Measurements from ENCODE around the gene LRCOL1.

Gene LRCOL1

GRCh38 chr12:132634411-132634990 lies 24.1 kb upstream of the LRCOL1 start:
- TF ChIP-seq, protein P1, sequence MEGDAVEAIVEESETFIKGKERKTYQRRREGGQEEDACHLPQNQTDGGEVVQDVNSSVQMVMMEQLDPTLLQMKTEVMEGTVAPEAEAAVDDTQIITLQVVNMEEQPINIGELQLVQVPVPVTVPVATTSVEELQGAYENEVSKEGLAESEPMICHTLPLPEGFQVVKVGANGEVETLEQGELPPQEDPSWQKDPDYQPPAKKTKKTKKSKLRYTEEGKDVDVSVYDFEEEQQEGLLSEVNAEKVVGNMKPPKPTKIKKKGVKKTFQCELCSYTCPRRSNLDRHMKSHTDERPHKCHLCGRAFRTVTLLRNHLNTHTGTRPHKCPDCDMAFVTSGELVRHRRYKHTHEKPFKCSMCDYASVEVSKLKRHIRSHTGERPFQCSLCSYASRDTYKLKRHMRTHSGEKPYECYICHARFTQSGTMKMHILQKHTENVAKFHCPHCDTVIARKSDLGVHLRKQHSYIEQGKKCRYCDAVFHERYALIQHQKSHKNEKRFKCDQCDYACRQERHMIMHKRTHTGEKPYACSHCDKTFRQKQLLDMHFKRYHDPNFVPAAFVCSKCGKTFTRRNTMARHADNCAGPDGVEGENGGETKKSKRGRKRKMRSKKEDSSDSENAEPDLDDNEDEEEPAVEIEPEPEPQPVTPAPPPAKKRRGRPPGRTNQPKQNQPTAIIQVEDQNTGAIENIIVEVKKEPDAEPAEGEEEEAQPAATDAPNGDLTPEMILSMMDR (IDR thresholded peaks at IDR 0.05; ENCODE audit: borderline replicate concordance, insufficient read depth, low read depth, low read length): no peak
- no peak overlapping the region for H3K4me3 ChIP-seq (ENCODE audit: low read depth, low read length)

DNA sequence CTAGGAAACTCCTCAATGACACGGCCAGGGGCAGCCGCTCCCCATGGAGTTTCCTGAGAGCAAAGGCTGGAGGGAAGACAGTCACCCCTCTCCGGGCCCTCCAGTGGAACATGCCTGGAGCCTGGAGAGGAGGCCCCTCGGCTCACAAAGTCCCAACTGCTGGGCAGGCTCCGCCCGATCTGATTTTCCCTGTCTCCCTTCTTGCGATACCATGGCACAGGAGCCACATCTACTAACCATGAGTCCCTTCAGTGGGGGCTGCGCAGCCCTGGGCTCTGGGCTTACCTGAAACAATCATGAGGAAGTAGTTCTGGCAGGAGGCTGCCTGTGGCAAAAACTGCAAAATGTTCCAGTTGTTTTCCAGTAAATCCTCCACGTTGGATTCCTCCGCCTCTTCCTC lies 23.5 kb upstream of the LRCOL1 start:
- no peak overlapping the region for H3K4me3 ChIP-seq (ENCODE audit: low read depth, low read length)

DNA sequence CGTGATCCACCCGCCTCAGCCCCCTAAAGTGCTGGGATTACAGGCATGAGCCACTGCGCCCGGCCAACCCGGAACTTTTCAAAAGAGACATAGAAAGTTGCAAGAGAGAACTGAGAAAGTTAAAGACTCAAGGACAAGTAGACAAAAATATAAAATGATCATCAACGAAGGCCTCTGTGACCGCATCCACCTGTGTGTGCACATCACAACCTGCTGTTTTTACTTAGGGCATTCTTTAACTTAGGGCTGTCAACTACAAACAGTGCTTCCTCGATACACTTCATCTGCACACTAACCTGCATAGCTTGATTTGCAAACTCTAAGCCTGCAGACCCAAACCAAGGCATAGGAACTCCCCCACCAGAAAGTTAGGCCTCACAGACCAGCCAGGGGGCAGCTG lies 23.0 kb upstream of the LRCOL1 start:
- TF ChIP-seq, protein P1 (IDR thresholded peaks at IDR 0.05; ENCODE audit: borderline replicate concordance, insufficient read depth, low read depth, low read length): no peak
- H3K4me3 ChIP-seq (ENCODE audit: low read depth, low read length): no peak overlapping the region

More for the DNA sequence above, 23.5 kb upstream of the LRCOL1 start:
- TF ChIP-seq, protein P1 (IDR thresholded peaks at IDR 0.05; ENCODE audit: borderline replicate concordance, insufficient read depth, low read depth, low read length): no peak

- TF ChIP-seq, protein P1 (IDR thresholded peaks at IDR 0.05; ENCODE audit: borderline replicate concordance, insufficient read depth, low read depth, low read length): no peak
- no peak overlapping the region for H3K4me3 ChIP-seq (ENCODE audit: low read depth, low read length)
These were observed 22.3 kb upstream of the LRCOL1 start for GRCh38 chr12:132632521-132633228.

- TF ChIP-seq, protein P1 (IDR thresholded peaks at IDR 0.05; ENCODE audit: borderline replicate concordance, insufficient read depth, low read depth, low read length): no peak
- H3K4me3 ChIP-seq (ENCODE audit: low read depth, low read length): no peak overlapping the region
These were observed 21.3 kb upstream of the LRCOL1 start for GRCh38 chr12:132631666-132632065.

DNA sequence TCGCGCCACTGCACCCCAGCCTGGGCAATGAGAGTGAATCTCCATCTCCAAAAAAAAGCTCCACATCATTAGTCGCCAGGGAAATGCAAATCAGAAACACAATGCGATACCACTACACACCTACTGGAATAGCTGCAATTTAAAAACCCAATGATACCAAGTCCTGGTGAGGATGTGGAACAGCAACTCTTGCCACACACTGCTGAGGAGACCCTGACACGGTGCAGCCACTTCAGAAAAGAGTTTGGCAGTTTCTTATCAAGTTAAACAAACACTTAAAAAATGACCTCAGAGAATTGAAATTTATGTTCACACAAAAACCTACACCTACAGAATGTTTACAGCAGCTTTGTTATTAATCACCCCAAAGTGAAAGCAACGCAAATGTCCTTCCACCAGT lies 20.3 kb upstream of the LRCOL1 start:
- no peak overlapping the region for H3K4me3 ChIP-seq (ENCODE audit: low read depth, low read length)
- TF ChIP-seq, protein P1 (IDR thresholded peaks at IDR 0.05; ENCODE audit: borderline replicate concordance, insufficient read depth, low read depth, low read length): no peak

DNA sequence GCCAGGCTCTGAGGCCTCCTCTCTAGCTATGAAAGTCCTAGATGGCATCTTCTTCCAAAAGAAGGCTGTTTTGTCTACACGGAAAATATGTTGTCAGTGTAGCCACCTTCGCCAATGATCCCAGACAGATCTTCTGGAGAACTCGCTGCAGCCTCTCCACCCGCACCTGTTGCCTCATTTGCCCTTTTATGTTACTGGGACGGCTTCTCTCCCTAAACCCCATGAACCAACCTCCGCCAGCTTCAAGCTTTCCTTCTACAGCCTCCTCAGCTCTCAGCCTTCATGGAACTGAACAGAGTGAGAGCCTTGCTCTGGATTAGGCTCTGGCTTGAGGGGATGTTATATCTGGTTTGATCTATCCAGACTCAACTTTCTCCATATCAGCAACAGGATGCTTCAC lies 18.9 kb upstream of the LRCOL1 start:
- no peak overlapping the region for H3K4me3 ChIP-seq (ENCODE audit: low read depth, low read length)
- TF ChIP-seq, protein P1 (IDR thresholded peaks at IDR 0.05; ENCODE audit: borderline replicate concordance, insufficient read depth, low read depth, low read length): no peak

All from GM12875 (cell line).